ENCODE results near the gene HSPH1.

HSPH1 gene

DNA sequence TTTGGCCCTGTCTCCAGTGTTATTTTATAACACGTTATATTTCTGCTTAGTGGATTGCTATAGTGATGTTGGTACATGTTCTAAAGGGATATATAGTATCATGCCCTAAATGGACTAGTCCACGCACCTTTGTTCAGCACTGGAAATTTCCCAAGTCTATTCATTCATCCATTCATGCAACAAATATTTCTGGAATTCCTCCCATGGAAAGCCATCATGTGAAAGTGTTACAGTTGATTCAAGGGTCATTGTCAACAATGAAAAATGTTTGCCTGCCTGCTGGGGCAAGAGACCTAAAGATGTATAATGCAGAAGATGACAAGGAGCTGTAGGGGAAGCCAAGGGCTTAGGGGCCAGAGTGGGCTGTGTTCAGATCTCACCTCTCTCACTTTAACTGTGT, 10.8 kb upstream of the HSPH1 start:
- H3K9me3 ChIP-seq (ENCODE audit: severe bottlenecking) = no peaks in the 10 kb centered on the region
- TF ChIP-seq, protein P1, sequence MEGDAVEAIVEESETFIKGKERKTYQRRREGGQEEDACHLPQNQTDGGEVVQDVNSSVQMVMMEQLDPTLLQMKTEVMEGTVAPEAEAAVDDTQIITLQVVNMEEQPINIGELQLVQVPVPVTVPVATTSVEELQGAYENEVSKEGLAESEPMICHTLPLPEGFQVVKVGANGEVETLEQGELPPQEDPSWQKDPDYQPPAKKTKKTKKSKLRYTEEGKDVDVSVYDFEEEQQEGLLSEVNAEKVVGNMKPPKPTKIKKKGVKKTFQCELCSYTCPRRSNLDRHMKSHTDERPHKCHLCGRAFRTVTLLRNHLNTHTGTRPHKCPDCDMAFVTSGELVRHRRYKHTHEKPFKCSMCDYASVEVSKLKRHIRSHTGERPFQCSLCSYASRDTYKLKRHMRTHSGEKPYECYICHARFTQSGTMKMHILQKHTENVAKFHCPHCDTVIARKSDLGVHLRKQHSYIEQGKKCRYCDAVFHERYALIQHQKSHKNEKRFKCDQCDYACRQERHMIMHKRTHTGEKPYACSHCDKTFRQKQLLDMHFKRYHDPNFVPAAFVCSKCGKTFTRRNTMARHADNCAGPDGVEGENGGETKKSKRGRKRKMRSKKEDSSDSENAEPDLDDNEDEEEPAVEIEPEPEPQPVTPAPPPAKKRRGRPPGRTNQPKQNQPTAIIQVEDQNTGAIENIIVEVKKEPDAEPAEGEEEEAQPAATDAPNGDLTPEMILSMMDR (IDR thresholded peaks at IDR 0.05; ENCODE audit: poor library complexity, severe bottlenecking) = no peak
- no peaks in the 10 kb centered on the region for H3K27me3 ChIP-seq (ENCODE audit: insufficient read depth, poor library complexity, severe bottlenecking)
- no peak for DNase-seq (ENCODE audit: low spot score)
- H3K36me3 ChIP-seq (ENCODE audit: low read depth) = no peaks in the 10 kb centered on the region
- peaks cover 18% of the 10 kb centered on the region for H3K4me1 ChIP-seq (ENCODE audit: insufficient read depth, poor library complexity, severe bottlenecking)
- peak; percentile 85 for ATAC-seq (ENCODE audit: low read depth)
- H3K4me3 ChIP-seq (ENCODE audit: severe bottlenecking) = no peak overlapping the region
- peak overlapping the region; percentile 81 for H3K27ac ChIP-seq (ENCODE audit: poor library complexity, severe bottlenecking)

DNA sequence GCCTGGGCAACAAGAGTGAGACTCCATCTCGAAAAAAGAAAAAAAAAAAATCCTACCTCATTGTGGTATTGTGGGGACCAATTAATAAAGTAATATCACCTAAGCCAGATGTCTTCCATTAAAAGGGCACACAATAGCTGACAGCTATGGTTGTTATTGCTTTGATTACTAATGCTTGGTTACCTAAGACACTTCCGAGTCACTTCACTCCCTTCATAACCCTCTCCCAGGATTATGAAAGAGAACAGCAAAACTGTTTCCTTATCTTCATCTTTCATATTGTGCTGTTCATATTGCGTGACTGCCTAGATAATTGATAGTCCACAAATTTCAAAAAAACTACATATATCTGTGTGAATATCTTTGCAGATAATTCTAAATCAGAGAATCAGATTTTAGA, 10.3 kb upstream of the HSPH1 start:
- Histone ChIP-seq H3K4me3 (ENCODE audit: severe bottlenecking) (no peak overlapping the region), H3K4me1 (ENCODE audit: insufficient read depth, poor library complexity, severe bottlenecking) (peaks cover 21% of the 10 kb centered on the region), H3K27ac (ENCODE audit: poor library complexity, severe bottlenecking) (peak overlapping the region; percentile 81), H3K27me3 (ENCODE audit: insufficient read depth, poor library complexity, severe bottlenecking) (no peaks in the 10 kb centered on the region), H3K36me3 (ENCODE audit: low read depth) (no peaks in the 10 kb centered on the region), H3K9me3 (ENCODE audit: severe bottlenecking) (no peaks in the 10 kb centered on the region)
- ATAC-seq (ENCODE audit: low read depth) = peak; percentile 78
- TF ChIP-seq, protein P1 (IDR thresholded peaks at IDR 0.05; ENCODE audit: poor library complexity, severe bottlenecking) = no peak
- DNase-seq (ENCODE audit: low spot score) = no peak

- ATAC-seq (ENCODE audit: low read depth) (no peak), DNase-seq (ENCODE audit: low spot score) (no peak)
- Histone ChIP-seq H3K27me3 (ENCODE audit: insufficient read depth, poor library complexity, severe bottlenecking) (no peaks in the 10 kb centered on the region), H3K4me1 (ENCODE audit: insufficient read depth, poor library complexity, severe bottlenecking) (peaks cover 24% of the 10 kb centered on the region), H3K27ac (ENCODE audit: poor library complexity, severe bottlenecking) (no peak overlapping the region), H3K4me3 (ENCODE audit: severe bottlenecking) (no peak overlapping the region), H3K9me3 (ENCODE audit: severe bottlenecking) (no peaks in the 10 kb centered on the region), H3K36me3 (ENCODE audit: low read depth) (no peaks in the 10 kb centered on the region)
- TF ChIP-seq, protein P1 (IDR thresholded peaks at IDR 0.05; ENCODE audit: poor library complexity, severe bottlenecking) = no peak
Measured at GRCh38 chr13:31168736-31169135, 7.0 kb upstream of the HSPH1 start.

GRCh38 chr13:31168166-31168565, 6.5 kb upstream of the HSPH1 start:
- no peak for DNase-seq (ENCODE audit: low spot score)
- Histone ChIP-seq H3K27ac (ENCODE audit: poor library complexity, severe bottlenecking) (no peak overlapping the region), H3K27me3 (ENCODE audit: insufficient read depth, poor library complexity, severe bottlenecking) (no peaks in the 10 kb centered on the region), H3K4me3 (ENCODE audit: severe bottlenecking) (no peak overlapping the region), H3K9me3 (ENCODE audit: severe bottlenecking) (no peaks in the 10 kb centered on the region), H3K4me1 (ENCODE audit: insufficient read depth, poor library complexity, severe bottlenecking) (peaks cover 21% of the 10 kb centered on the region), H3K36me3 (ENCODE audit: low read depth) (no peaks in the 10 kb centered on the region)
- ATAC-seq (ENCODE audit: low read depth) = no peak
- TF ChIP-seq, protein P1 (IDR thresholded peaks at IDR 0.05; ENCODE audit: poor library complexity, severe bottlenecking) = no peak

GRCh38 chr13:31167490-31167889, 5.8 kb upstream of the HSPH1 start:
- DNase-seq (ENCODE audit: low spot score) = no peak
- TF ChIP-seq, protein P1 (IDR thresholded peaks at IDR 0.05; ENCODE audit: poor library complexity, severe bottlenecking) = no peak
- no peak for ATAC-seq (ENCODE audit: low read depth)
- no peak overlapping the region for H3K27ac ChIP-seq (ENCODE audit: poor library complexity, severe bottlenecking)
- H3K4me3 ChIP-seq (ENCODE audit: severe bottlenecking) = no peak overlapping the region
- H3K4me1 ChIP-seq (ENCODE audit: insufficient read depth, poor library complexity, severe bottlenecking) = peaks cover 16% of the 10 kb centered on the region
- no peaks in the 10 kb centered on the region for H3K9me3 ChIP-seq (ENCODE audit: severe bottlenecking)
- no peaks in the 10 kb centered on the region for H3K36me3 ChIP-seq (ENCODE audit: low read depth)
- no peaks in the 10 kb centered on the region for H3K27me3 ChIP-seq (ENCODE audit: insufficient read depth, poor library complexity, severe bottlenecking)
